ENCODE data around the gene RASA3.
"Not testable (repeated sequence)": the region's sequence is repeated elsewhere in the genome, so short reads cannot be mapped to it uniquely, and the experiment has no call there.

RASA3 gene

GRCh38 chr13:114020750-114021463 lies 111.5 kb downstream of the RASA3 start:
- no peak for DNase-seq (ENCODE audit: low read depth)
- TF ChIP-seq, protein P1, sequence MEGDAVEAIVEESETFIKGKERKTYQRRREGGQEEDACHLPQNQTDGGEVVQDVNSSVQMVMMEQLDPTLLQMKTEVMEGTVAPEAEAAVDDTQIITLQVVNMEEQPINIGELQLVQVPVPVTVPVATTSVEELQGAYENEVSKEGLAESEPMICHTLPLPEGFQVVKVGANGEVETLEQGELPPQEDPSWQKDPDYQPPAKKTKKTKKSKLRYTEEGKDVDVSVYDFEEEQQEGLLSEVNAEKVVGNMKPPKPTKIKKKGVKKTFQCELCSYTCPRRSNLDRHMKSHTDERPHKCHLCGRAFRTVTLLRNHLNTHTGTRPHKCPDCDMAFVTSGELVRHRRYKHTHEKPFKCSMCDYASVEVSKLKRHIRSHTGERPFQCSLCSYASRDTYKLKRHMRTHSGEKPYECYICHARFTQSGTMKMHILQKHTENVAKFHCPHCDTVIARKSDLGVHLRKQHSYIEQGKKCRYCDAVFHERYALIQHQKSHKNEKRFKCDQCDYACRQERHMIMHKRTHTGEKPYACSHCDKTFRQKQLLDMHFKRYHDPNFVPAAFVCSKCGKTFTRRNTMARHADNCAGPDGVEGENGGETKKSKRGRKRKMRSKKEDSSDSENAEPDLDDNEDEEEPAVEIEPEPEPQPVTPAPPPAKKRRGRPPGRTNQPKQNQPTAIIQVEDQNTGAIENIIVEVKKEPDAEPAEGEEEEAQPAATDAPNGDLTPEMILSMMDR (conservative IDR thresholded peaks at IDR 0.05; ENCODE audit: low read depth, low read length): no peak
- H3K4me3 ChIP-seq (ENCODE audit: low read length): no peak overlapping the region

GRCh38 chr13:114020134-114020533 lies 112.3 kb downstream of the RASA3 start:
- DNase-seq (ENCODE audit: low read depth); H3K4me3 ChIP-seq (ENCODE audit: low read length): not testable (repeated sequence)

GRCh38 chr13:114019367-114019766 lies 113.1 kb downstream of the RASA3 start:
- H3K4me3 ChIP-seq (ENCODE audit: low read length): no peak overlapping the region
- DNase-seq (ENCODE audit: low read depth): no peak
- TF ChIP-seq, protein P1 (conservative IDR thresholded peaks at IDR 0.05; ENCODE audit: low read depth, low read length): no peak

DNA sequence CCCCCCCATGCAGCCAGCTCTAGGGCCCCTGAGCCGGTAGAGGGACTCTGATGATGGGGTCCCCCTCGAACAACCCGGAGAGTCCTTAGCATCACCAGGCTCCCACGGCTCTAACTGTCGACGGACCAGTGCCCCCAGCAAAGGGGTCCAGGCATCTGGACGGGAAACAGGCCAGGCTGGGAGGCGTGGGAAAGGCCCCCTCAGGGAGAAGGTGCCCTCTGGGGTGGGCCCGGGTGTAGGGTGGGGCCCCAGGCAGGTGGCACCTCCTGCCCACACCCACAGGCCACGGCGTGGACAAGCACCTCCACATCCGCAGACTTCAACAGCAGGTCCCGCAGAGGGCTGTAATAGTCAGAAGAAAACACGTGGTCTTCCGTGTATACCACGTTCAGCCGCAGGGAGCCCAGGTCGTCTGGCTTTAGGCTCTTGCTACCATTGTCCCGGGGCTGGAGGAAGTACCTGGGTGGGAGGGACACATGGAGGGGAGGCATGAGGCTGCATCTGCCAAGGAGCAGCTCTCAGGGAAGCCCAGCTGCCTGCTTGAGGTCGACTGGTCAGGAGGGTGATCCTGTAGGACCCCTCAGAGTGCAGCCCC lies 113.9 kb downstream of the RASA3 start:
- no peak overlapping the region for H3K4me3 ChIP-seq (ENCODE audit: low read length)
- no peak for DNase-seq (ENCODE audit: low read depth)
- TF ChIP-seq, protein P1 (conservative IDR thresholded peaks at IDR 0.05; ENCODE audit: low read depth, low read length): no peak

GRCh38 chr13:114017966-114018365 lies 114.5 kb downstream of the RASA3 start:
- TF ChIP-seq, protein P1 (conservative IDR thresholded peaks at IDR 0.05; ENCODE audit: low read depth, low read length): no peak
- H3K4me3 ChIP-seq (ENCODE audit: low read length): no peak overlapping the region
- no peak for DNase-seq (ENCODE audit: low read depth)

DNA sequence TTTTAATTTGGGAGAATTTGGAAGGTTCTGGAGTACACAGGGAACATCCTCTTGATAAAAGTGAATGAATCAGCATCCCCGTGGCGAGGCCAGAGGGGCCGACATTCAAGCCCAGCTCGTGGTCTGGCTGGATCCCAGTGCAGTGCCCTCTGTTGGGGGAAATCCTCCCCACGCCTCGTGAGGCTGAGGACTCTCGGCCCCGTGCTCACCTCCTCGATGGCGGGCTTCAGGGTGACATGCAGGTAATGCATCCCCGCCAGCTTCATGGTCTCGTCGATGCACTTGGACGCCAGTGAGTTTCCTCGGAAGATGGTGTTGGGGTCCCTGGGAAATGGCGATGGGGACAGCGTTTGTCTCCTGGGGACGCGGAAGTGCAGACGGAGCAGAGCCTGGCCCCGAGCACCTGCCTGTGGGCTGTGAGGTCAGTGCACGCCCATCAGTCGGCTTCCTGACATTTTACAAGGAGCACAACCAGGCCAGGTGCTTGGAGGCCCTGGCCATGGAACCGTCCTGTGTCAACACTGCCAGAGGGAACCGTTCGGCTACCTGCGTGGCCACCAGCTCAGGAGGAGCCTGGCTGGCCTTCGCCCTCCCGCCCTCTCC lies 115.3 kb downstream of the RASA3 start:
- DNase-seq (ENCODE audit: low read depth): no peak
- H3K4me3 ChIP-seq (ENCODE audit: low read length): no peak overlapping the region
- TF ChIP-seq, protein P1 (conservative IDR thresholded peaks at IDR 0.05; ENCODE audit: low read depth, low read length): peak; percentile 32

GRCh38 chr13:114016321-114017027 lies 115.9 kb downstream of the RASA3 start:
- TF ChIP-seq, protein P1 (conservative IDR thresholded peaks at IDR 0.05; ENCODE audit: low read depth, low read length): no peak
- H3K4me3 ChIP-seq (ENCODE audit: low read length): no peak overlapping the region
- DNase-seq (ENCODE audit: low read depth): no peak

Measured in retinal pigment epithelial cell (primary cell).